ENCODE results near the gene VPS36. TPM values are rescaled to one million over a fixed set of nuclear protein-coding genes. Genes with fewer than 3 reads are reported as not detected.

Gene VPS36
- total RNA-seq, 4 donors from 2014 or later, result 42.6 to 57.6 (median 48.8) TPM

- Histone ChIP-seq H3K36me3 (peaks cover 0 to 8% (median 0%) of the 10 kb centered on the region in 3 donors), H3K27me3 (no peaks in the 10 kb centered on the region), H3K27ac (no peak overlapping the region), H3K4me3 (no peak overlapping the region), H3K4me1 (no peaks in the 10 kb centered on the region), H3K9me3 (peaks cover 0 to 9% (median 0%) of the 10 kb centered on the region in 4 donors)
- 69 to 82% methylated on average over 4 of the region's 4 CpGs for WGBS, 2 donors
- TF ChIP-seq POLR2A (IDR thresholded peaks at IDR 0.05), result no peak
- TF ChIP-seq CTCF (IDR thresholded peaks at IDR 0.05), result no peak
- no peak for TF ChIP-seq EP300 (IDR thresholded peaks at IDR 0.05)
- DNase-seq (ENCODE audit: low spot score in 2 of 2), result no peak
Observed at GRCh38 chr13:52385870-52386269, 64.6 kb downstream of the VPS36 start.

GRCh38 chr13:52383366-52383765, 67.1 kb downstream of the VPS36 start:
- WGBS, 2 donors, result 65 to 68% methylated on average over 1 of the region's 1 CpG

GRCh38 chr13:52378312-52378711, 72.1 kb downstream of the VPS36 start:
- Histone ChIP-seq H3K27ac (no peak overlapping the region), H3K4me1 (peaks cover 0 to 10% (median 0%) of the 10 kb centered on the region in 4 donors), H3K9me3 (no peaks in the 10 kb centered on the region), H3K36me3 (peaks cover 0 to 22% (median 0%) of the 10 kb centered on the region in 3 donors), H3K27me3 (no peaks in the 10 kb centered on the region), H3K4me3 (no peak overlapping the region)
- TF ChIP-seq POLR2A (IDR thresholded peaks at IDR 0.05) (no peak), EP300 (IDR thresholded peaks at IDR 0.05) (no peak), CTCF (IDR thresholded peaks at IDR 0.05) (no peak)
- no peak for DNase-seq (ENCODE audit: low spot score in 2 of 2)
- WGBS, 2 donors, result 96% methylated on average over 22 of the region's 22 CpGs

More at GRCh38 chr13:52383366-52383765, 67.1 kb downstream of the VPS36 start:
- Histone ChIP-seq H3K4me1 (no peaks in the 10 kb centered on the region), H3K36me3 (peaks cover 0 to 14% (median 0%) of the 10 kb centered on the region in 3 donors), H3K27me3 (no peaks in the 10 kb centered on the region), H3K4me3 (no peak overlapping the region), H3K27ac (no peak overlapping the region), H3K9me3 (peaks cover 0 to 6% (median 0%) of the 10 kb centered on the region in 4 donors)
- no peak for DNase-seq (ENCODE audit: low spot score in 2 of 2)
- TF ChIP-seq POLR2A (IDR thresholded peaks at IDR 0.05) (no peak), CTCF (IDR thresholded peaks at IDR 0.05) (no peak), EP300 (IDR thresholded peaks at IDR 0.05) (no peak)

GRCh38 chr13:52377898-52378297, 72.5 kb downstream of the VPS36 start:
- Histone ChIP-seq H3K27ac (no peak overlapping the region), H3K36me3 (peaks cover 0 to 22% (median 0%) of the 10 kb centered on the region in 3 donors), H3K9me3 (no peaks in the 10 kb centered on the region), H3K4me1 (peaks cover 0 to 10% (median 0%) of the 10 kb centered on the region in 4 donors), H3K4me3 (no peak overlapping the region), H3K27me3 (no peaks in the 10 kb centered on the region)
- WGBS, 2 donors, result 96% methylated on average over 19 to 21 of the region's 21 CpGs
- no peak for TF ChIP-seq CTCF (IDR thresholded peaks at IDR 0.05)
- no peak for TF ChIP-seq EP300 (IDR thresholded peaks at IDR 0.05)
- no peak for TF ChIP-seq POLR2A (IDR thresholded peaks at IDR 0.05)
- no peak for DNase-seq (ENCODE audit: low spot score in 2 of 2)

GRCh38 chr13:52374873-52375411, 75.5 kb downstream of the VPS36 start:
- Histone ChIP-seq H3K27ac (no peak overlapping the region), H3K36me3 (peaks cover 0 to 22% (median 0%) of the 10 kb centered on the region in 3 donors), H3K4me1 (peaks cover 0 to 19% (median 0%) of the 10 kb centered on the region in 4 donors), H3K27me3 (no peaks in the 10 kb centered on the region), H3K9me3 (no peaks in the 10 kb centered on the region), H3K4me3 (no peak overlapping the region)
- WGBS, 2 donors, result 6 to 26% methylated on average over 1 of the region's 1 CpG
- no peak for DNase-seq (ENCODE audit: low spot score in 2 of 2)
- no peak for TF ChIP-seq POLR2A (IDR thresholded peaks at IDR 0.05)
- no peak for TF ChIP-seq CTCF (IDR thresholded peaks at IDR 0.05)
- TF ChIP-seq EP300 (IDR thresholded peaks at IDR 0.05), result no peak
